NCI-H460 (cell line): ENCODE results near the gene CHST11. TPM values are rescaled to one million over a fixed set of nuclear protein-coding genes. Genes with fewer than 3 reads are reported as not detected.

Experiments used
- small RNA-seq, 2 experiments: library from RNA; depleted of rRNA; stranded (forward); fragments of <200 nt; gene quantifications; one replicate each; pipeline ENCODE3, GENCODE V24; 2014
- total RNA-seq: library from RNA; depleted of rRNA; stranded (reverse); fragments of >200 nt; shearing (Covaris generic); gene quantifications from 2 replicates; pipeline ENCODE4 v1.2.3, GENCODE V29; 2014; rRNA removed

Gene CHST11
- total RNA-seq, 1 experiment from 2014 or later, result 2.9 TPM

Small RNAs within 50 kb of the gene (small RNA-seq; reads per million reads assigned to genes)
- 0 to 0.06 reads per million in 2 experiments for gene MIR3922

Other genes starting within 250 kb of the CHST11 start
- 1,614 and 1,733 TPM in 2 replicates for gene TXNRD1, start 241.2 kb upstream of the CHST11 start, total RNA-seq
- 19.0 and 21.1 TPM in 2 replicates for gene EID3, start 153.2 kb upstream of the CHST11 start, total RNA-seq